Stomach smooth muscle (tissue), 2 donors: ENCODE data around the gene HEXD.

Source experiments
- H3K27ac ChIP-seq: one replicate; pipeline ENCODE4 v1.7.0; 2013; ENCODE audit warnings: mild to moderate bottlenecking, low read length, inconsistent platforms
- H3K27me3 ChIP-seq, 2 donors: one replicate each; pipeline ENCODE4 v1.7.0; 2013; ENCODE audit warnings: low read length in 2 of 2; ENCODE audit not compliant: insufficient read depth in 2 of 2, control insufficient read depth in 1 of 2
- H3K36me3 ChIP-seq, 2 donors: one replicate each; pipeline ENCODE4 v1.7.0; 2013; ENCODE audit warnings: low read length in 2 of 2; ENCODE audit not compliant: control insufficient read depth in 2 of 2, insufficient read depth in 2 of 2
- H3K4me1 ChIP-seq: one replicate; pipeline ENCODE4 v1.7.0; 2013; ENCODE audit warnings: low read length; ENCODE audit not compliant: control insufficient read depth, insufficient read depth
- H3K4me3 ChIP-seq, 2 donors: one replicate each; pipeline ENCODE4 v1.7.0; 2013; ENCODE audit warnings: low read length in 2 of 2
- H3K9ac ChIP-seq, 2 donors: one replicate each; pipeline ENCODE4 v1.7.0; 2013; ENCODE audit warnings: low read length in 2 of 2, mild to moderate bottlenecking in 1 of 2
- H3K9me3 ChIP-seq, 2 donors: one replicate each; pipeline ENCODE4 v1.7.0; 2013; ENCODE audit warnings: low read length in 2 of 2; ENCODE audit not compliant: control insufficient read depth in 2 of 2
- donor health status: healthy.
- donor health status: Pancreatic carcinoma.

HEXD gene

DNA sequence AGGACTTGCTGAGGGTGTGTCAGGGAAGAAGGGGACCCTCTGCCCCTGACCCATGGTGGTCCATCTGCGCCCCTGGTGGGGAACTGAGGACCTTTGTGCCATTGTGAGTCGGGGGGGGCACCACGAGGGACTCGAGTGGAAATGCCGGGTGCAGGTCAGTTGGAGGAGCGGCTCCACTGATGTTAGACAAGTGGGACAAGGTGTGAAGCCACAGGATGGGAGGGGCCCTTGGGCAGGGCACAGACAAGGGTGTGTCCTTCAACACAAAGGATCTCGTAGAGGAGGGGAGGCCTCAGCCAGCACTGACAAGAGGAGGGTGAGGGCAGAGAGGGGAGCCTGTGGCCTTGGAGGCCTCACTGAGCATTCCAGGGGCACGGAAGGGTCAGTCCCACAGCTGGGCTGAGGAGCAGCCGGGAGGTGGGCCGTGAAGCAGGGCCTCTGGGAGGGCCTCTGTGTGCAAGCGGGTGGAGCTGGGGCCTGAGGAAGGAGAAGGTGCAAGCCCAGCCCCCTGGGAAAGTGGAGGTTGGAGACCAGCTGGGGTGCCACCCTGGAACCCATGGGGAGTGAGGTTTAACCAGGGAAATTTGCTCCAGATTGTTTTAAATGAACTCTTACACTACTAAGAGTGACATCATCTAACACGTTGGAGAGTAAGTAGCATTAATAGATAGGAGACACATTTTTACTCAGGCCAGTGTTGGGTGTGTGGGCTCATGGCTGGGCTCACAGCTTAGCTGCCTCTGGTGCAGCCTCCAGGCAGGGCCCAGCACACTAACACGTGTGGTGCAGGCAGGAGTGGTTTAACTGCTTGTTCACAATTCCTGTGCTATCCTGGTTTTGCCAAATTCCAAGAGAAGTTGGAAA, 68.3 kb downstream of the HEXD start:
- H3K27me3 ChIP-seq: no peaks in the 10 kb centered on the region
- H3K36me3 ChIP-seq: peaks cover 41 to 42% of the 10 kb centered on the region in 2 donors
- no peak overlapping the region for H3K9ac ChIP-seq
- H3K4me3 ChIP-seq: no peak overlapping the region
- H3K27ac ChIP-seq: no peak overlapping the region
- peaks cover 10% of the 10 kb centered on the region for H3K4me1 ChIP-seq
- H3K9me3 ChIP-seq: no peaks in the 10 kb centered on the region

DNA sequence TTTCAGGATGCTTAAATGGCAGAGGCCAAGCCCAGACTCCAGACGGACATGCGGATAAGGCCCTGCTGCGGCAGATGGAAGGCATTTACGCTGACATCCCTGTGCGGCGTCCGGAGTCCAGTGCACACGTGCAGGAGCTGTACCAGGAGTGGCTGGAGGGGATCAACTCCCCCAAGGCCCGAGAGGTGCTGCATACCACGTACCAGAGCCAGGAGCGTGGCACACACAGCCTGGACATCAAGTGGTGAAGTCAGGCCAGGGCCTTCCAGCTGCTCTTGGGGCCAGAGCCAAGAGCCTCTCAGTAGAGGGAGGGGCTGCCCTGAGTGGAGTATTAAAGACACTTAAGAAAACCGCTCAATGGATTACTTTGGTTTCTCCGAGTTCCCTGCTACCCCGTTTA, 69.8 kb downstream of the HEXD start:
- no peaks in the 10 kb centered on the region for H3K9me3 ChIP-seq
- no peaks in the 10 kb centered on the region for H3K27me3 ChIP-seq
- H3K9ac ChIP-seq: no peak overlapping the region
- peaks cover 35% of the 10 kb centered on the region in 2 donors for H3K36me3 ChIP-seq
- peaks cover 13% of the 10 kb centered on the region for H3K4me1 ChIP-seq
- H3K4me3 ChIP-seq: no peak overlapping the region
- no peak overlapping the region for H3K27ac ChIP-seq

DNA sequence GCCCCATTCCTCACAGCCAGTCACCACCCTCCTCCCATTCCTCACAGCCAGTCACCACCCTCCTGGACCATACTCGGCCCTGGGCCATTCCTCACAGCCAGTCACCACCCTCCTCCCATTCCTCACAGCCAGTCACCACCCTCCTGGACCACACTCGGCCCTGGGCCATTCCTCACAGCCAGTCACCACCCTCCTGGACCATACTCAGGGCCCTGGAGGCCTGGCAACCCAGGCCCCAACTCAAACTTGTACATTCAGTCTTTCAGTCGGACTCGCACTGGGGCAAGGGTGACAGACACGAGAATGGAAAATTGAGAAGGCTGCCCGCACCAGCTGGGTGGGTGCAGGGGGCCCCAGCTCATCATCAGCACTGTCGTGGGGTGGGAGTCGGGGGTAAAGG, 71.0 kb downstream of the HEXD start:
- Histone ChIP-seq H3K27ac (no peak overlapping the region), H3K4me1 (peaks cover 20% of the 10 kb centered on the region)

DNA sequence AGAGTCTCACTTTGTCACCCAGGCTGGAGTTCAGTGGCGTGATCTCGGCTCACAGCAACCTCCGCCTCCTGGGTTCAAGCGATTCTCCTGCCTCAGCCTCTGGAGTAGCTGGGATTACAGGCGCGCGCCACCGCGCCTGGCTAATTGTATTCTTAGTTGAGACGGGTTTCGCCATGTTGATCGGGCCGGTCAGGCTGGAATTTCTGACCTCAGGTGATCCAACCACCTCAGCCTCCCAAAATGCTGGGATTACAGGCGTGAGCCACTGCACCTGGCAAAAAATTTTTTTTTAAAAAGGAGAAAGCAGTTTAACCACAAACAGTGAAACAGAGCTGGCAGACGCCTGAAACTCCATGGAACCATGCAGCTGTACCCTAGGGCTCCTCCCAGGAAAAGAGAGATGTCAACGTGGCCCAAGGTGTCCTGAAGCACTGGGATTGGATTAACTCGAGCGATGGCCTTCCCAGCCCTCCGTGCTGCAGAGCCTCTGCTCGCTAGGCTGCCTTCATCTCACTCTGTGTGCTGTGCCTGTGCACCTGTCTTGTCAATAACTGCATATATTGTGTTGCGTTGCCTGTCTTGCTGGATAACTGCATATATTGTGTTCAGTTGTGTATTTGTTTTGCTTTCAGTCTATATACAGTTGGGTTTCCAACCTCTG, 71.8 kb downstream of the HEXD start:
- peaks cover 23% of the 10 kb centered on the region for H3K4me1 ChIP-seq
- H3K36me3 ChIP-seq: peaks cover 15 to 18% of the 10 kb centered on the region in 2 donors
- H3K27ac ChIP-seq: no peak overlapping the region

More for the DNA sequence above, 71.0 kb downstream of the HEXD start:
- Histone ChIP-seq H3K27me3 (no peaks in the 10 kb centered on the region), H3K36me3 (peaks cover 24 to 27% of the 10 kb centered on the region in 2 donors), H3K4me3 (no peak overlapping the region), H3K9ac (no peak overlapping the region), H3K9me3 (no peaks in the 10 kb centered on the region)

DNA sequence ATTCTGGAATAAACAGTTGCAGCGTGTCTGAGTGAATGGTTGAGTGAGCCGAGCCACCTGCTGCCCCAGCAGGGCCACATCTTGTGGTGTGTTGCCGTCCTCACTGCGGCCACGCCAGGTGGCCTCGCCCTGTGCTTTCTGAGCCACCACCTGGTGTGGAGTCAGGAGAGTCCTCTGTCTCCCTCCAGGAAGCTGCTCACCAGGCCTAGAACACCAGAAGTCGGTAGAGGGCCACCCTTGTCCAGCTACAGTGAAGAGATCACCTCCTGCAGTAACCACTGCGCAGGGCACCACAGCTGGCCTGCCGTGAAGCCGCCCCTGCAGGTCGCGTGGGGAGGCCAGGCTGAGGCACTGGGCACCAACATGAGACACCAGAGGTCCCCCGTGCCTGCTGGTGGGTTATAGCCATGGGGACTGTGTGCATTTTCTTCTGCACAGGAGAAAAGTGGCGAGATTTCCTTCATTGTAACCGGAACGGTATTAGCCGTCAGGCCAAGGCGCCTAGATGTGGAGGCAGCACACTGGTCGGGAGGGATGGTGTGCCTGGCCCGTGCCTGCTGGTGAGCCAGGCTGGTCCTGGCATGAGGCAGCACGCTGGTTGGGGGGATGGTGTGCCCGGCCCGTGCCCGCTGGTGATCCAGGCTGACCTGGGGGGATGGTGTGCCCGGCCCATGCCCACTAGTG, 72.5 kb downstream of the HEXD start:
- no peak overlapping the region for H3K4me3 ChIP-seq
- peaks cover 27% of the 10 kb centered on the region for H3K4me1 ChIP-seq
- no peak overlapping the region for H3K27ac ChIP-seq
- H3K9me3 ChIP-seq: no peaks in the 10 kb centered on the region
- no peaks in the 10 kb centered on the region for H3K27me3 ChIP-seq
- no peak overlapping the region for H3K9ac ChIP-seq
- peaks cover 12 to 15% of the 10 kb centered on the region in 2 donors for H3K36me3 ChIP-seq

More for the DNA sequence above, 71.8 kb downstream of the HEXD start:
- no peaks in the 10 kb centered on the region for H3K9me3 ChIP-seq
- no peak overlapping the region for H3K9ac ChIP-seq
- H3K27me3 ChIP-seq: no peaks in the 10 kb centered on the region
- H3K4me3 ChIP-seq: no peak overlapping the region

DNA sequence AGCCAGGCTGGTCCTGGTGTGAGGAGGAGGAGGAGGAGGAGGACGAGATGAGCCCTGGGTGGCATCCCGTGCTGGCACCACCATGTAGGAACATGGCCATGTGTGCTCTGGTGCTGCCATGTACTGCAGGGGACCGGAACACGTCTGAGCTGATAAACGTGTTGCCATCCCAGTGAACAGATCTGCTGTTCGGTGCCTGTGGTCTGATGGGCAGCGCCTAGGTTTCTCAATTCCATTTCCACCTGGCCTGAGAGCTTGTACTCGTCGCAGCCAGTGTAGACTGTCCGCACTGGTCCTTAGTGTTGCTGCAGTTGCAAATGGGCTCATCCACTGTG, 73.0 kb downstream of the HEXD start:
- Histone ChIP-seq H3K27ac (no peak overlapping the region), H3K9ac (no peak overlapping the region), H3K4me1 (peaks cover 29% of the 10 kb centered on the region)

DNA sequence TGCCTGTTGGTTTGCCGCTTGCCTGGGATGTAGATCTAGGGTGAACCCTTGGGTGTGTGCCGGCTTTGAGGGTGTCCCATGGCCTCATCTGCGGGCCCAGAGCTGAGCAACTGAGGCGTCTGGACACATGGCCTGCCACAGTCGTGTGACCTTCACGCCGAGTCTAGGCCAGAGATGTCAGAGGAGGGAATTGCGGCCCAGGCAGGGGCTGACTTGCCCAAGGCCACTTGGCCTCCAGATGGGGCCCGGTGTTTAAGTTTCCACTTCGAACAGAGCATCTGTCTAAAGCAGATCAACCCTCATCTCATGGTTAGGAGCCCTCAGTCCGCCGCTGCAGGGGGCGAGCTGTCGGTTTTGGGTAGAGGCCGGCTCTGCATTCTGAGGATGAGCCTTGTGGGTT, 73.4 kb downstream of the HEXD start:
- Histone ChIP-seq H3K36me3 (peaks cover 4 to 6% of the 10 kb centered on the region in 2 donors), H3K9me3 (no peaks in the 10 kb centered on the region), H3K4me1 (peaks cover 33% of the 10 kb centered on the region), H3K9ac (no peak overlapping the region), H3K27me3 (no peaks in the 10 kb centered on the region), H3K27ac (no peak overlapping the region), H3K4me3 (no peak overlapping the region)

More for the DNA sequence above, 73.0 kb downstream of the HEXD start:
- Histone ChIP-seq H3K36me3 (peaks cover 7 to 10% of the 10 kb centered on the region in 2 donors), H3K4me3 (no peak overlapping the region), H3K9me3 (no peaks in the 10 kb centered on the region), H3K27me3 (no peaks in the 10 kb centered on the region)
